H9 (cell line): Measurements from ENCODE around the gene SLC2A5. TPM values are rescaled to one million over a fixed set of nuclear protein-coding genes. Genes with fewer than 3 reads are reported as not detected.

Experiments used
- DNase-seq: peaks from one replicate; pipeline ENCODE4 v3.0.0-alpha.2; 2017
- H2AFZ ChIP-seq: one replicate; pipeline ENCODE4 v1.6.1; 2013; ENCODE audit warnings: mild to moderate bottlenecking, low read length, control low read depth, moderate library complexity
- H2AK5ac ChIP-seq: 2 replicates; pipeline ENCODE4 v1.6.1; 2013; ENCODE audit warnings: low read length, control low read depth, mixed read lengths; ENCODE audit not compliant: insufficient read length
- H2BK120ac ChIP-seq: one replicate; pipeline ENCODE4 v1.6.1; 2013; ENCODE audit warnings: low read depth, mild to moderate bottlenecking, low read length, control low read depth, inconsistent platforms; ENCODE audit not compliant: poor library complexity, severe bottlenecking
- H2BK12ac ChIP-seq: 2 replicates; pipeline ENCODE4 v1.6.1; 2013; ENCODE audit warnings: low read length, control low read depth, mixed read lengths, low read depth; ENCODE audit not compliant: insufficient read length
- H2BK15ac ChIP-seq: 2 replicates; pipeline ENCODE4 v1.6.1; 2013; ENCODE audit warnings: low read depth, low read length, control low read depth
- H2BK20ac ChIP-seq: one replicate; pipeline ENCODE4 v1.6.1; 2013; ENCODE audit warnings: low read depth, mild to moderate bottlenecking, low read length, control low read depth, inconsistent platforms; ENCODE audit not compliant: poor library complexity, severe bottlenecking
- H2BK5ac ChIP-seq: 2 replicates; pipeline ENCODE4 v1.6.1; 2013; ENCODE audit warnings: low read length, control low read depth, mixed read lengths; ENCODE audit not compliant: insufficient read length
- H3K14ac ChIP-seq: 2 replicates; pipeline ENCODE4 v1.6.1; 2013; ENCODE audit warnings: low read length, control low read depth; ENCODE audit not compliant: insufficient read depth
- H3K18ac ChIP-seq: 2 replicates; pipeline ENCODE4 v1.6.1; 2013; ENCODE audit warnings: low read depth, mild to moderate bottlenecking, mixed read lengths, low read length, control low read depth; ENCODE audit not compliant: insufficient read length
- H3K23ac ChIP-seq: 2 replicates; pipeline ENCODE4 v1.6.1; 2013; ENCODE audit warnings: low read length, control low read depth, mixed read lengths, low read depth; ENCODE audit not compliant: insufficient read length
- H3K23me2 ChIP-seq: 2 replicates; pipeline ENCODE4 v1.6.1; 2013; ENCODE audit warnings: low read depth, mild to moderate bottlenecking, mixed read lengths, low read length, control low read depth; ENCODE audit not compliant: insufficient read length, poor library complexity, severe bottlenecking
- H3K27ac ChIP-seq: 2 replicates; pipeline ENCODE4 v1.5.1; 2013; ENCODE audit warnings: low read length, control low read depth, mixed read lengths, low read depth; ENCODE audit not compliant: insufficient read length
- H3K27me3 ChIP-seq: 2 replicates; pipeline ENCODE4 v1.6.1; 2013; ENCODE audit warnings: low read length, control low read depth, inconsistent platforms; ENCODE audit not compliant: insufficient read depth
- H3K4ac ChIP-seq: 2 replicates; pipeline ENCODE4 v1.6.1; 2013; ENCODE audit warnings: low read depth, mild to moderate bottlenecking, control low read depth, inconsistent platforms, low read length, moderate library complexity
- H3K4me1 ChIP-seq: 2 replicates; pipeline ENCODE4 v1.6.1; 2013; ENCODE audit warnings: low read length, control low read depth, inconsistent platforms; ENCODE audit not compliant: insufficient read depth
- H3K4me2 ChIP-seq: 2 replicates; pipeline ENCODE4 v1.6.1; 2013; ENCODE audit warnings: low read length, control low read depth, mixed read lengths; ENCODE audit not compliant: insufficient read length, insufficient read depth
- H3K56ac ChIP-seq: 2 replicates; pipeline ENCODE4 v1.6.1; 2013; ENCODE audit warnings: low read depth, mild to moderate bottlenecking, mixed read lengths, low read length, control low read depth; ENCODE audit not compliant: insufficient read length
- H3K79me1 ChIP-seq: 2 replicates; pipeline ENCODE4 v1.6.1; 2013; ENCODE audit warnings: low read depth, mild to moderate bottlenecking, moderate library complexity, low read length, control low read depth, inconsistent platforms; ENCODE audit not compliant: insufficient read depth, poor library complexity, severe bottlenecking
- H3K79me2 ChIP-seq: 2 replicates; pipeline ENCODE4 v1.6.1; 2013; ENCODE audit warnings: low read length, control low read depth, inconsistent platforms; ENCODE audit not compliant: insufficient read depth
- H3K9ac ChIP-seq: 2 replicates; pipeline ENCODE4 v1.6.1; 2013; ENCODE audit warnings: low read length, control low read depth, mixed read lengths; ENCODE audit not compliant: insufficient read length; ENCODE audit errors: extremely low read depth
- H3K9me3 ChIP-seq: one replicate; pipeline ENCODE4 v1.6.1; 2013; ENCODE audit warnings: low read depth, low read length, inconsistent platforms; ENCODE audit not compliant: control insufficient read depth
- H3T11ph ChIP-seq: one replicate; pipeline ENCODE4 v1.6.1; 2013; ENCODE audit warnings: mild to moderate bottlenecking, low read length, control low read depth, inconsistent platforms
- H4K20me1 ChIP-seq: one replicate; pipeline ENCODE4 v1.6.1; 2013; ENCODE audit not compliant: control insufficient read depth, insufficient read length, insufficient read depth
- H4K5ac ChIP-seq: 2 replicates; pipeline ENCODE4 v1.6.1; 2013; ENCODE audit warnings: low read depth, mild to moderate bottlenecking, mixed read lengths, low read length, control low read depth; ENCODE audit not compliant: insufficient read length
- H4K8ac ChIP-seq: replicated peaks from 2 replicates; pipeline ENCODE4 v1.6.1; 2013; ENCODE audit warnings: low read length, control low read depth, mixed read lengths, low read depth; ENCODE audit not compliant: insufficient read length
- H4K91ac ChIP-seq: 2 replicates; pipeline ENCODE4 v1.6.1; 2013; ENCODE audit warnings: low read depth, mild to moderate bottlenecking, moderate library complexity, mixed read lengths, low read length, control low read depth; ENCODE audit not compliant: insufficient read length
- H3K27ac Mint-ChIP-seq, 3 experiments: 2 replicates in 2 of 3; 3 replicates in 1 of 3; pipeline ENCODE4 v1.8.0; 2020 to 2021; ENCODE audit warnings: mixed read lengths in 3 of 3, mild to moderate bottlenecking in 1 of 3, moderate library complexity in 1 of 3
- H3K27me3 Mint-ChIP-seq: 2 replicates; pipeline ENCODE4 v1.8.0; 2021; ENCODE audit warnings: low read depth, mild to moderate bottlenecking, moderate library complexity, mixed read lengths
- H3K36me3 Mint-ChIP-seq, 3 experiments: 2 replicates in 2 of 3; 3 replicates in 1 of 3; pipeline ENCODE4 v1.8.0; 2020 to 2021; ENCODE audit warnings: low read depth in 3 of 3, mixed read lengths in 3 of 3; ENCODE audit not compliant: insufficient read depth in 1 of 3
- H3K4me1 Mint-ChIP-seq, 2 experiments: 2 replicates each; pipeline ENCODE4 v1.8.0; 2020; ENCODE audit warnings: mixed read lengths in 2 of 2
- H3K4me3 Mint-ChIP-seq, 2 experiments: 2 replicates in 1 of 2; 3 replicates in 1 of 2; pipeline ENCODE4 v1.8.0; 2020 to 2021; ENCODE audit warnings: mild to moderate bottlenecking in 2 of 2, mixed read lengths in 2 of 2, moderate library complexity in 1 of 2
- H3K9me3 Mint-ChIP-seq, 2 experiments: 2 replicates in 1 of 2; 3 replicates in 1 of 2; pipeline ENCODE4 v1.8.0; 2020; ENCODE audit warnings: mild to moderate bottlenecking in 2 of 2, mixed read lengths in 2 of 2, moderate library complexity in 1 of 2
- WGBS: extraction: QIAGEN DNeasy Blood & Tissue Kit; methylation state at CpG from one replicate; pipeline ENCODE4 v1.1.7; 2013; ENCODE audit warnings: missing lambda C conversion rate, low lambda C conversion rate, mixed read lengths; ENCODE audit not compliant: insufficient read length; ENCODE audit errors: extremely low coverage; 5-methylcytosine and 5-hydroxymethylcytosine counted together
- total RNA-seq: library from RNA; stranded (reverse); gene quantifications from 2 replicates; pipeline ENCODE4 v1.2.1, GENCODE V29; 2021
- TF ChIP-seq, protein P1 (sequence below): fragments of 200-600 bp; sonication (generic); conservative IDR thresholded peaks from 3 replicates; pipeline ENCODE4 v1.8.0; 2021; ENCODE audit warnings: antibody characterized with exemption, mild to moderate bottlenecking

The SLC2A5 gene
- total RNA-seq, 1 experiment from 2014 or later: not detected

DNA sequence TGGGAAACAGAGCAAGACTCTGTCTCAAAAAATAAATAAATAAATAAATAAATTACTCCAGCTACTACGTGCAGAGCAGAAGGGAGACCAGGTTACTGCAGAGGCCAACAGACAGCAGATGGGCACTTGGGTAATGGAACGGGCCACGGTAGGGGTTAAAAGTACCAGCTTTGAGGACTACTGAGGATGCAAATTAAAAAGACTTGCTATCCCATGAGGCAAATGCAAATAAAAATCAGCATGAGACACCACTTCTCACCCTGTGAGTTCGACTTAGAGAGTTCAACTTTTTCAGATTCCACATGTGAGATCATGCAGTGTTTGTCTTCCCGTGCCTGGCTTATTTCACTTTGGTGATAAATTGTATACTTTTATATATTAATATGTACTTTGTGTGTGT, 6.6 kb downstream of the SLC2A5 start:
- no peak overlapping the region for H2BK5ac ChIP-seq
- no peak overlapping the region for H3K4me2 ChIP-seq
- TF ChIP-seq, protein P1, sequence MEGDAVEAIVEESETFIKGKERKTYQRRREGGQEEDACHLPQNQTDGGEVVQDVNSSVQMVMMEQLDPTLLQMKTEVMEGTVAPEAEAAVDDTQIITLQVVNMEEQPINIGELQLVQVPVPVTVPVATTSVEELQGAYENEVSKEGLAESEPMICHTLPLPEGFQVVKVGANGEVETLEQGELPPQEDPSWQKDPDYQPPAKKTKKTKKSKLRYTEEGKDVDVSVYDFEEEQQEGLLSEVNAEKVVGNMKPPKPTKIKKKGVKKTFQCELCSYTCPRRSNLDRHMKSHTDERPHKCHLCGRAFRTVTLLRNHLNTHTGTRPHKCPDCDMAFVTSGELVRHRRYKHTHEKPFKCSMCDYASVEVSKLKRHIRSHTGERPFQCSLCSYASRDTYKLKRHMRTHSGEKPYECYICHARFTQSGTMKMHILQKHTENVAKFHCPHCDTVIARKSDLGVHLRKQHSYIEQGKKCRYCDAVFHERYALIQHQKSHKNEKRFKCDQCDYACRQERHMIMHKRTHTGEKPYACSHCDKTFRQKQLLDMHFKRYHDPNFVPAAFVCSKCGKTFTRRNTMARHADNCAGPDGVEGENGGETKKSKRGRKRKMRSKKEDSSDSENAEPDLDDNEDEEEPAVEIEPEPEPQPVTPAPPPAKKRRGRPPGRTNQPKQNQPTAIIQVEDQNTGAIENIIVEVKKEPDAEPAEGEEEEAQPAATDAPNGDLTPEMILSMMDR: no peak
- no peak overlapping the region for H2AFZ ChIP-seq
- no peak overlapping the region for H2BK20ac ChIP-seq
- no peak overlapping the region for H3K56ac ChIP-seq
- no peak overlapping the region for H4K8ac ChIP-seq
- H3K27ac Mint-ChIP-seq: no peak overlapping the region
- H3K23ac ChIP-seq: no peak overlapping the region
- H3K79me2 ChIP-seq: no peaks in the 10 kb centered on the region
- no peaks in the 10 kb centered on the region for H4K20me1 ChIP-seq
- no peaks in the 10 kb centered on the region for H3K9me3 ChIP-seq
- no peak overlapping the region for H2BK120ac ChIP-seq
- no CpG with 5 or more reads among the region's 5 CpGs for WGBS
- no peak overlapping the region for H4K91ac ChIP-seq
- H3K23me2 ChIP-seq: no peaks in the 10 kb centered on the region
- H3K36me3 Mint-ChIP-seq: no peaks in the 10 kb centered on the region; a peak in 1 of 7 replicates
- H3K27ac ChIP-seq: no peak overlapping the region
- no peak overlapping the region for H3K18ac ChIP-seq
- H2BK12ac ChIP-seq: no peak overlapping the region
- no peak overlapping the region for H3T11ph ChIP-seq
- DNase-seq: no peak
- H3K4me3 Mint-ChIP-seq: no peak overlapping the region
- no peaks in the 10 kb centered on the region for H3K4me1 ChIP-seq
- H3K9ac ChIP-seq: no peak overlapping the region
- H4K5ac ChIP-seq: no peak overlapping the region
- H2BK15ac ChIP-seq: no peak overlapping the region
- peaks cover 12 to 23% of the 10 kb centered on the region in 2 experiments for H3K4me1 Mint-ChIP-seq
- H3K4ac ChIP-seq: no peak overlapping the region
- H3K79me1 ChIP-seq: no peaks in the 10 kb centered on the region
- H2AK5ac ChIP-seq: no peak overlapping the region
- H3K27me3 ChIP-seq: no peaks in the 10 kb centered on the region; the same call in 1 of the 2 replicates
- peaks cover 2% of the 10 kb centered on the region; the same call in 1 of the 2 replicates for H3K27me3 Mint-ChIP-seq
- H3K9me3 Mint-ChIP-seq: no peaks in the 10 kb centered on the region; a peak in 1 of 5 replicates
- H3K14ac ChIP-seq: no peak overlapping the region
